Left colon (tissue), 2 donors: ENCODE results near the gene SOX10. TPM values are rescaled to one million over a fixed set of nuclear protein-coding genes. Genes with fewer than 3 reads are reported as not detected.

ENCODE experiments used
- ATAC-seq: fragments of 200-7000 bp; cut with Tn5 transposase; one replicate; pipeline ENCODE4 v1.9.1; 2020; ENCODE audit warnings: mild to moderate bottlenecking, moderate library complexity
- DNase-seq, 2 donors: peaks; one replicate each; pipeline ENCODE4 v3.0.0-alpha.2; 2020
- intact Hi-C, 2 donors: fragments of 100-400 bp; cut with DNase I in 1 of 2; cut with micrococcal nuclease in 1 of 2; formaldehyde crosslinking; loops; one replicate each; pipeline versions ENCODE4 v1.11.2 to v1.14.0; 2022; cut with DNase I, micrococcal nuclease
- total RNA-seq, 2 donors: library from RNA; stranded (reverse); fragmentation: NEBNext Ultra II Directional; extraction: Animal tissue kit (Norgen Biotek cat#: 25700); gene quantifications; one replicate each; pipeline ENCODE4 v1.2.1, GENCODE V29; 2021
- donor health status: DM: no; HTN: no; CAD: no.
- donor health status: DM: yes; HTN: yes; CAD: no.

The SOX10 gene
- total RNA-seq, 2 donors from 2014 or later: 1.5 to 3.7 TPM

- intact Hi-C loops: no loop called here
- no peak for DNase-seq
- no peak for ATAC-seq
These were observed 33.9 kb upstream of the SOX10 start for GRCh38 chr22:38017939-38018885.

- ATAC-seq (peak; percentile 78), DNase-seq (peak; percentile 79 to 81)
- intact Hi-C loops: no loop called here
These were observed 33.0 kb upstream of the SOX10 start for GRCh38 chr22:38017272-38017920.

GRCh38 chr22:38016182-38017151 lies 32.1 kb upstream of the SOX10 start:
- ATAC-seq (peak; percentile 85), DNase-seq (peak; percentile 63 to 69)
- intact Hi-C loops: no loop called here

GRCh38 chr22:38014083-38014482 lies 29.7 kb upstream of the SOX10 start:
- ATAC-seq (no peak), DNase-seq (no peak)
- intact Hi-C loops: no loop called here

GRCh38 chr22:38012604-38013072 lies 28.3 kb upstream of the SOX10 start:
- intact Hi-C loops: no loop called here
- ATAC-seq (no peak), DNase-seq (no peak)

- DNase-seq (no peak), ATAC-seq (no peak)
- intact Hi-C loops: no loop called here
These were observed 24.8 kb upstream of the SOX10 start for GRCh38 chr22:38009000-38009806.

GRCh38 chr22:38007330-38007902 lies 23.1 kb upstream of the SOX10 start:
- no peak for ATAC-seq
- DNase-seq: no peak
- intact Hi-C loops: no loop called here

- DNase-seq (no peak), ATAC-seq (no peak)
- intact Hi-C loops: no loop called here
These were observed 22.6 kb upstream of the SOX10 start for GRCh38 chr22:38006906-38007305.

GRCh38 chr22:38005943-38006342 lies 21.6 kb upstream of the SOX10 start:
- DNase-seq: no peak
- intact Hi-C loops: no loop called here
- no peak for ATAC-seq

GRCh38 chr22:37999640-38000272 lies 15.4 kb upstream of the SOX10 start:
- intact Hi-C loops: no loop called here
- DNase-seq: no peak
- ATAC-seq: no peak

- ATAC-seq: peak; percentile 36
- intact Hi-C loops: no loop called here
These were observed 14.9 kb upstream of the SOX10 start for GRCh38 chr22:37999236-37999635.

GRCh38 chr22:37998543-37998942 lies 14.2 kb upstream of the SOX10 start:
- no peak for ATAC-seq

More at GRCh38 chr22:37999236-37999635, 14.9 kb upstream of the SOX10 start:
- DNase-seq: peak in 1 of 2 donors; percentile 25

GRCh38 chr22:37996515-37997246 lies 12.3 kb upstream of the SOX10 start:
- intact Hi-C loops: no loop called here
- ATAC-seq: peak; percentile 77

More at GRCh38 chr22:37998543-37998942, 14.2 kb upstream of the SOX10 start:
- intact Hi-C loops: no loop called here
- DNase-seq: no peak

GRCh38 chr22:37996079-37996478 lies 11.7 kb upstream of the SOX10 start:
- ATAC-seq: no peak
- intact Hi-C loops: no loop called here
- no peak for DNase-seq

More at GRCh38 chr22:37996515-37997246, 12.3 kb upstream of the SOX10 start:
- DNase-seq: peak in 1 of 2 donors; percentile 30

GRCh38 chr22:37995460-37995859 lies 11.1 kb upstream of the SOX10 start:
- ATAC-seq (no peak), DNase-seq (no peak)
- intact Hi-C loops: no loop called here

GRCh38 chr22:37994982-37995381 lies 10.6 kb upstream of the SOX10 start:
- ATAC-seq (no peak), DNase-seq (no peak)
- intact Hi-C loops: no loop called here

GRCh38 chr22:37994049-37994448 lies 9.7 kb upstream of the SOX10 start:
- intact Hi-C loops: no loop called here
- ATAC-seq (no peak), DNase-seq (no peak)
